ENCODE results near the gene PRKAG2. TPM values are rescaled to one million over a fixed set of nuclear protein-coding genes. Genes with fewer than 3 reads are reported as not detected.
"Not testable (repeated sequence)": the region's sequence is repeated elsewhere in the genome, so short reads cannot be mapped to it uniquely, and the experiment has no call there.

Gene PRKAG2
- total RNA-seq, 1 donor from 2014 or later: 18.5 TPM

- no peaks in the 10 kb centered on the region for H3K36me3 Mint-ChIP-seq (ENCODE audit: low read depth)
- H3K4me1 Mint-ChIP-seq (ENCODE audit: low read depth): peaks cover 6% of the 10 kb centered on the region
- H3K27ac Mint-ChIP-seq: no peak overlapping the region
- no peak for DNase-seq (ENCODE audit: low spot score)
- intact Hi-C loops (cut with micrococcal nuclease): no loop called here
- H3K4me3 Mint-ChIP-seq: no peak overlapping the region
- no peaks in the 10 kb centered on the region for H3K9me3 Mint-ChIP-seq
- H3K27me3 Mint-ChIP-seq (ENCODE audit: insufficient read depth): no peaks in the 10 kb centered on the region
Observed at GRCh38 chr7:151834271-151835035, 42.5 kb downstream of the PRKAG2 start.

GRCh38 chr7:151833691-151834090 is 43.2 kb downstream of the PRKAG2 start:
- Mint-ChIP-seq H3K36me3 (ENCODE audit: low read depth) (no peaks in the 10 kb centered on the region), H3K4me3 (no peak overlapping the region), H3K9me3 (no peaks in the 10 kb centered on the region), H3K27me3 (ENCODE audit: insufficient read depth) (no peaks in the 10 kb centered on the region), H3K27ac (no peak overlapping the region), H3K4me1 (ENCODE audit: low read depth) (no peaks in the 10 kb centered on the region)
- DNase-seq (ENCODE audit: low spot score): no peak
- intact Hi-C loops (cut with micrococcal nuclease): no loop called here

- intact Hi-C loops (cut with micrococcal nuclease): no loop called here
- no peak overlapping the region for H3K4me3 Mint-ChIP-seq
- no peak overlapping the region for H3K27ac Mint-ChIP-seq
- H3K9me3 Mint-ChIP-seq: no peaks in the 10 kb centered on the region
- no peaks in the 10 kb centered on the region for H3K4me1 Mint-ChIP-seq (ENCODE audit: low read depth)
- H3K36me3 Mint-ChIP-seq (ENCODE audit: low read depth): no peaks in the 10 kb centered on the region
- no peaks in the 10 kb centered on the region for H3K27me3 Mint-ChIP-seq (ENCODE audit: insufficient read depth)
- DNase-seq (ENCODE audit: low spot score): no peak
Observed at GRCh38 chr7:151833213-151833651, 43.7 kb downstream of the PRKAG2 start.

GRCh38 chr7:151832656-151833055 is 44.3 kb downstream of the PRKAG2 start:
- intact Hi-C loops (cut with micrococcal nuclease): no loop called here
- Mint-ChIP-seq H3K4me3 (no peak overlapping the region), H3K9me3 (no peaks in the 10 kb centered on the region), H3K36me3 (ENCODE audit: low read depth) (no peaks in the 10 kb centered on the region), H3K27me3 (ENCODE audit: insufficient read depth) (no peaks in the 10 kb centered on the region), H3K27ac (no peak overlapping the region), H3K4me1 (ENCODE audit: low read depth) (no peaks in the 10 kb centered on the region)
- DNase-seq (ENCODE audit: low spot score): no peak

- intact Hi-C loops (cut with micrococcal nuclease): no loop called here
- Mint-ChIP-seq H3K4me3 (no peak overlapping the region), H3K27ac (no peak overlapping the region), H3K36me3 (ENCODE audit: low read depth) (no peaks in the 10 kb centered on the region), H3K4me1 (ENCODE audit: low read depth) (no peaks in the 10 kb centered on the region), H3K27me3 (ENCODE audit: insufficient read depth) (no peaks in the 10 kb centered on the region), H3K9me3 (no peaks in the 10 kb centered on the region)
- no peak for DNase-seq (ENCODE audit: low spot score)
Observed at GRCh38 chr7:151832138-151832537, 44.8 kb downstream of the PRKAG2 start.

GRCh38 chr7:151831606-151832005 is 45.3 kb downstream of the PRKAG2 start:
- no peaks in the 10 kb centered on the region for H3K27me3 Mint-ChIP-seq (ENCODE audit: insufficient read depth)
- H3K9me3 Mint-ChIP-seq: no peaks in the 10 kb centered on the region
- H3K36me3 Mint-ChIP-seq (ENCODE audit: low read depth): no peaks in the 10 kb centered on the region
- intact Hi-C loops (cut with micrococcal nuclease): no loop called here
- no peak overlapping the region for H3K27ac Mint-ChIP-seq
- DNase-seq (ENCODE audit: low spot score): no peak
- H3K4me3 Mint-ChIP-seq: no peak overlapping the region
- no peaks in the 10 kb centered on the region for H3K4me1 Mint-ChIP-seq (ENCODE audit: low read depth)

- intact Hi-C loops (cut with micrococcal nuclease): no loop called here
- Mint-ChIP-seq H3K36me3 (ENCODE audit: low read depth) (no peaks in the 10 kb centered on the region), H3K9me3 (no peaks in the 10 kb centered on the region), H3K4me3 (no peak overlapping the region), H3K27me3 (ENCODE audit: insufficient read depth) (no peaks in the 10 kb centered on the region), H3K27ac (no peak overlapping the region), H3K4me1 (ENCODE audit: low read depth) (no peaks in the 10 kb centered on the region)
- no peak for DNase-seq (ENCODE audit: low spot score)
Observed at GRCh38 chr7:151830121-151830830, 46.6 kb downstream of the PRKAG2 start.

- Mint-ChIP-seq H3K36me3 (ENCODE audit: low read depth) (no peaks in the 10 kb centered on the region), H3K9me3 (no peaks in the 10 kb centered on the region), H3K27me3 (ENCODE audit: insufficient read depth) (no peaks in the 10 kb centered on the region), H3K4me1 (ENCODE audit: low read depth) (no peaks in the 10 kb centered on the region), H3K4me3 (no peak overlapping the region), H3K27ac (no peak overlapping the region)
- DNase-seq (ENCODE audit: low spot score): no peak
- intact Hi-C loops (cut with micrococcal nuclease): no loop called here
Observed at GRCh38 chr7:151829707-151830106, 47.2 kb downstream of the PRKAG2 start.

- Mint-ChIP-seq H3K36me3 (ENCODE audit: low read depth) (no peaks in the 10 kb centered on the region), H3K4me3 (no peak overlapping the region), H3K9me3 (no peaks in the 10 kb centered on the region), H3K27me3 (ENCODE audit: insufficient read depth) (no peaks in the 10 kb centered on the region), H3K4me1 (ENCODE audit: low read depth) (no peaks in the 10 kb centered on the region), H3K27ac (no peak overlapping the region)
- DNase-seq (ENCODE audit: low spot score): no peak
- intact Hi-C loops (cut with micrococcal nuclease): no loop called here
Observed at GRCh38 chr7:151827620-151828019, 49.3 kb downstream of the PRKAG2 start.

- intact Hi-C loops (cut with micrococcal nuclease); H3K4me1 Mint-ChIP-seq (ENCODE audit: low read depth); H3K36me3 Mint-ChIP-seq (ENCODE audit: low read depth); H3K9me3 Mint-ChIP-seq; H3K27me3 Mint-ChIP-seq (ENCODE audit: insufficient read depth); DNase-seq (ENCODE audit: low spot score); H3K4me3 Mint-ChIP-seq; H3K27ac Mint-ChIP-seq: not testable (repeated sequence)
Observed at GRCh38 chr7:151826316-151826715, 50.6 kb downstream of the PRKAG2 start.

GRCh38 chr7:151825721-151826120 is 51.2 kb downstream of the PRKAG2 start:
- intact Hi-C loops (cut with micrococcal nuclease): no loop called here
- no peak for DNase-seq (ENCODE audit: low spot score)
- Mint-ChIP-seq H3K4me1 (ENCODE audit: low read depth) (no peaks in the 10 kb centered on the region), H3K36me3 (ENCODE audit: low read depth) (no peaks in the 10 kb centered on the region), H3K27ac (no peak overlapping the region), H3K4me3 (no peak overlapping the region), H3K9me3 (no peaks in the 10 kb centered on the region), H3K27me3 (ENCODE audit: insufficient read depth) (no peaks in the 10 kb centered on the region)

GRCh38 chr7:151824373-151824933 is 52.5 kb downstream of the PRKAG2 start:
- intact Hi-C loops (cut with micrococcal nuclease): no loop called here
- no peak overlapping the region for H3K27ac Mint-ChIP-seq
- no peak for DNase-seq (ENCODE audit: low spot score)

GRCh38 chr7:151823566-151824372 is 53.1 kb downstream of the PRKAG2 start:
- Mint-ChIP-seq H3K27ac (no peak overlapping the region), H3K9me3 (no peaks in the 10 kb centered on the region), H3K27me3 (ENCODE audit: insufficient read depth) (no peaks in the 10 kb centered on the region), H3K4me1 (ENCODE audit: low read depth) (no peaks in the 10 kb centered on the region), H3K36me3 (ENCODE audit: low read depth) (no peaks in the 10 kb centered on the region), H3K4me3 (no peak overlapping the region)
- intact Hi-C loops (cut with micrococcal nuclease): no loop called here
- no peak for DNase-seq (ENCODE audit: low spot score)

More at GRCh38 chr7:151824373-151824933, 52.5 kb downstream of the PRKAG2 start:
- Mint-ChIP-seq H3K27me3 (ENCODE audit: insufficient read depth) (no peaks in the 10 kb centered on the region), H3K4me3 (no peak overlapping the region), H3K4me1 (ENCODE audit: low read depth) (no peaks in the 10 kb centered on the region), H3K9me3 (no peaks in the 10 kb centered on the region), H3K36me3 (ENCODE audit: low read depth) (no peaks in the 10 kb centered on the region)
